ENCODE data around the gene HSD17B1.

- TF ChIP-seq POLR2A (IDR thresholded peaks at IDR 0.05; ENCODE audit: low read depth, low read length): no peak
- TF ChIP-seq POLR2AphosphoS5 (IDR thresholded peaks at IDR 0.05; ENCODE audit: low read depth, low read length): no peak
Observed at GRCh38 chr17:42509841-42510240, 42.9 kb upstream of the HSD17B1 start.
